OCI-LY7 (cell line): Measurements from ENCODE around the gene ASIC2. TPM values are rescaled to one million over a fixed set of nuclear protein-coding genes. Genes with fewer than 3 reads are reported as not detected.

Source experiments
- BruUV-seq: library from RNA; stranded (reverse); fragments of 400-500 nt; replicated peaks from 2 replicates; lab custom pipeline; 2021; lab: Mats Ljungman, UMichigan
- CTCF ChIA-PET: fragments of 300-600 bp; sonication (Branson Sonifier 250); formaldehyde crosslinking; loops from one replicate; lab custom pipeline; 2022; ENCODE audit warnings: antibody characterized with exemption; ENCODE audit not compliant: unreplicated experiment; lab: Charles Lee
- POLR2A ChIA-PET: fragments of 300-600 bp; sonication (Branson Sonifier 250); formaldehyde crosslinking; loops from one replicate; lab custom pipeline; 2022; ENCODE audit warnings: antibody characterized with exemption; lab: Charles Lee
- DNase-seq: peaks from one replicate; pipeline ENCODE4 v3.0.0-alpha.2; 2015; ENCODE audit warnings: low spot score
- H2AFZ ChIP-seq: fragments of 200-600 bp; sonication (generic), shearing (Covaris generic); 2 replicates; pipeline ENCODE4 v1.6.1; 2014; ENCODE audit warnings: mild to moderate bottlenecking, antibody characterized with exemption, low read length, moderate library complexity
- H3K27ac ChIP-seq: fragments of 200-600 bp; sonication (generic); 2 replicates; pipeline ENCODE4 v1.5.1; 2014; ENCODE audit warnings: mixed run types, low read depth, mild to moderate bottlenecking, moderate library complexity, low read length, inconsistent platforms; ENCODE audit not compliant: poor library complexity, severe bottlenecking
- H3K36me3 ChIP-seq: fragments of 200-600 bp; sonication (generic); 2 replicates; pipeline ENCODE4 v1.6.1; 2014; ENCODE audit warnings: mild to moderate bottlenecking, antibody characterized with exemption, low read length, moderate library complexity, mixed read lengths; ENCODE audit not compliant: insufficient read depth
- H3K4me1 ChIP-seq: fragments of 200-600 bp; sonication (generic); 2 replicates; pipeline ENCODE4 v1.5.1; 2014; ENCODE audit warnings: mild to moderate bottlenecking, low read length; ENCODE audit not compliant: insufficient read depth, poor library complexity, severe bottlenecking
- H3K4me2 ChIP-seq: fragments of 200-600 bp; sonication (generic); 2 replicates; pipeline ENCODE4 v1.6.1; 2014; ENCODE audit warnings: mild to moderate bottlenecking, low read length
- H3K4me3 ChIP-seq: fragments of 200-600 bp; sonication (generic); 2 replicates; pipeline ENCODE4 v1.5.1; 2014; ENCODE audit warnings: mild to moderate bottlenecking, low read depth, low read length; ENCODE audit not compliant: poor library complexity, severe bottlenecking
- H3K79me2 ChIP-seq: fragments of 200-600 bp; sonication (generic); 2 replicates; pipeline ENCODE4 v1.6.1; 2016; ENCODE audit warnings: low read depth, mild to moderate bottlenecking, low read length, moderate library complexity, mixed read lengths; ENCODE audit not compliant: insufficient read depth
- H3K9me2 ChIP-seq: fragments of 200-600 bp; sonication (generic); 2 replicates; pipeline ENCODE4 v1.6.1; 2016; ENCODE audit warnings: mild to moderate bottlenecking, low read length, mixed read lengths; ENCODE audit not compliant: insufficient read depth
- H3K9me3 ChIP-seq: fragments of 200-600 bp; sonication (generic); 2 replicates; pipeline ENCODE4 v1.6.1; 2014; ENCODE audit warnings: mild to moderate bottlenecking, mixed run types, low read length, mixed read lengths
- H4K20me1 ChIP-seq: fragments of 200-600 bp; sonication (generic); 2 replicates; pipeline ENCODE4 v1.6.1; 2014; ENCODE audit warnings: mild to moderate bottlenecking, antibody characterized with exemption, low read length, moderate library complexity, mixed read lengths; ENCODE audit not compliant: insufficient read depth
- CTCF ChIP-seq: fragments of 200-600 bp; sonication (generic); conservative IDR thresholded peaks from 2 replicates; pipeline ENCODE4 v1.5.1; 2014; ENCODE audit warnings: mild to moderate bottlenecking, antibody characterized with exemption, low read length, moderate library complexity, mixed read lengths
- EZH2phosphoT487 ChIP-seq: fragments of 200-600 bp; sonication (generic); IDR thresholded peaks from 2 replicates; pipeline ENCODE4 v1.6.1; 2018; ENCODE audit warnings: low read depth, borderline replicate concordance, mild to moderate bottlenecking, mixed run types, antibody characterized with exemption, low read length, moderate library complexity, mixed read lengths
- intact Hi-C: fragments of 100-400 bp; cut with micrococcal nuclease; formaldehyde crosslinking; loops from one replicate; pipeline ENCODE4 v1.10.0; 2022; ENCODE audit not compliant: unreplicated experiment
- total RNA-seq, 2 experiments: library from RNA; depleted of rRNA in 1 of 2; stranded (reverse); fragments of >200 nt in 1 of 2; shearing (Covaris generic) in 1 of 2; gene quantifications; 2 replicates each; pipeline ENCODE4 v1.2.3, GENCODE V29; 2014 to 2022

The ASIC2 gene
- total RNA-seq, 2 experiments from 2014 or later = not detected

DNA sequence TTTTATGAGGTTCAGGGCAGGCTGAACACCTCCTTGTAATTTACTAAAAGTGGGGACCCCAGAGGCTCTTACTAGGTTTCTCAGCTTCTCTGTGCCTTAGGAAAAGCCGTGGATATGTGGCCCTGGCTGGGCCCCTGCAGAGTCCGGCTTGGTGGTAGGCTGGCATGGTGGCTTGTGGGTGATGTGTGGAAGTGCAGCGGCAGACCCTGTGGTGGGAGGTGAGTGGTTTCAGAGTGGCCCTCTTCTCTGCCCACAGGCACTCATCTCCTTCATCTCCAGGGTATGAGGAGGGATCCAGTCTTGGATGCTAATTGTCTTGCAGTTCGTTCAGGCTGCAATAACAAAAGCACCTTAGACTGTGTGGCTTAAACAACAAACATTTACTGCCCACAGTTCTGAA is 58.9 kb downstream of the ASIC2 start:
- no peak overlapping the region for H3K27ac ChIP-seq
- intact Hi-C loops = no loop called here
- no peaks in the 10 kb centered on the region for H4K20me1 ChIP-seq
- TF ChIP-seq CTCF = no peak
- no peak for DNase-seq
- CTCF ChIA-PET = interaction anchor here (0.6 kb wide), 1 partner anchor 52 kb away, joined by 4 read pairs; no protein-coding TSS in a partner anchor
- H2AFZ ChIP-seq = no peak overlapping the region
- no TSS peak for BruUV-seq
- no peaks in the 10 kb centered on the region for H3K36me3 ChIP-seq
- no peaks in the 10 kb centered on the region for H3K9me2 ChIP-seq
- POLR2A ChIA-PET = no interaction called here
- H3K79me2 ChIP-seq = no peaks in the 10 kb centered on the region
- H3K4me3 ChIP-seq = no peak overlapping the region
- H3K9me3 ChIP-seq = no peaks in the 10 kb centered on the region
- H3K4me1 ChIP-seq = no peaks in the 10 kb centered on the region
- H3K4me2 ChIP-seq = no peak overlapping the region

DNA sequence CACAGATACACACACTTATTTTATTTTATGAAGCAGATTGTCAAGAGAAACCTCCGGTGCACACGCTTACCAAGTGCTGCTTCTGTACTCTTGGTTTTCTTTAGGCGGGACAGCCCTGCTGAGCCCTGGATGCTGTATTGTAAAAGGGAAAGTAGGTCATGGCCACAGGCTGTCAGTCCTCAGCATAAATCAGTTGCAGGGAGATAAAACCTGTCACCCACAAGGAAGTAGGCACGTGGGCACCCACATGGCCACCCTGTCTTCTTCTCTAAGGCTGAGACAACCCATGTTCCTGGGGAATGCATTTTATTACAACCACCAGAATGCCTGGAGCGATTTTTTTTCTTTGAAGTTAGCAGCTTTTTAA is 59.3 kb downstream of the ASIC2 start:
- H3K4me2 ChIP-seq = no peak overlapping the region
- H3K9me2 ChIP-seq = no peaks in the 10 kb centered on the region
- intact Hi-C loops = no loop called here
- ChIA-PET POLR2A (no interaction called here), CTCF (interaction anchor here (0.6 kb wide), 1 partner anchor 52 kb away, joined by 4 read pairs; no protein-coding TSS in a partner anchor)
- no peaks in the 10 kb centered on the region for H4K20me1 ChIP-seq
- BruUV-seq = no TSS peak
- H3K36me3 ChIP-seq = no peaks in the 10 kb centered on the region
- DNase-seq = no peak
- no peaks in the 10 kb centered on the region for H3K79me2 ChIP-seq
- no peak overlapping the region for H3K27ac ChIP-seq
- H2AFZ ChIP-seq = no peak overlapping the region
- no peaks in the 10 kb centered on the region for H3K4me1 ChIP-seq
- no peaks in the 10 kb centered on the region for H3K9me3 ChIP-seq
- no peak overlapping the region for H3K4me3 ChIP-seq
- TF ChIP-seq CTCF (no peak), EZH2phosphoT487 (no peak)

- intact Hi-C loops = no loop called here
These were observed 63.6 kb downstream of the ASIC2 start for GRCh38 chr17:33229499-33229898.

More at GRCh38 chr17:33229499-33229898, 63.6 kb downstream of the ASIC2 start:
- Histone ChIP-seq H2AFZ (no peak overlapping the region), H3K9me2 (no peaks in the 10 kb centered on the region), H3K27ac (no peak overlapping the region), H3K4me1 (no peaks in the 10 kb centered on the region), H3K36me3 (no peaks in the 10 kb centered on the region), H3K9me3 (no peaks in the 10 kb centered on the region), H3K4me3 (no peak overlapping the region), H3K4me2 (no peak overlapping the region), H4K20me1 (no peaks in the 10 kb centered on the region), H3K79me2 (no peaks in the 10 kb centered on the region)
- no peak for DNase-seq
- POLR2A ChIA-PET = no interaction called here
- CTCF ChIA-PET = no interaction called here
- no peak for TF ChIP-seq EZH2phosphoT487
- no peak for TF ChIP-seq CTCF
- no TSS peak for BruUV-seq
